Measurements from ENCODE around the gene CFAP251.
A peak's percentile ranks its signal among the peaks of the same experiment; 100 is the strongest.

Gene CFAP251

DNA sequence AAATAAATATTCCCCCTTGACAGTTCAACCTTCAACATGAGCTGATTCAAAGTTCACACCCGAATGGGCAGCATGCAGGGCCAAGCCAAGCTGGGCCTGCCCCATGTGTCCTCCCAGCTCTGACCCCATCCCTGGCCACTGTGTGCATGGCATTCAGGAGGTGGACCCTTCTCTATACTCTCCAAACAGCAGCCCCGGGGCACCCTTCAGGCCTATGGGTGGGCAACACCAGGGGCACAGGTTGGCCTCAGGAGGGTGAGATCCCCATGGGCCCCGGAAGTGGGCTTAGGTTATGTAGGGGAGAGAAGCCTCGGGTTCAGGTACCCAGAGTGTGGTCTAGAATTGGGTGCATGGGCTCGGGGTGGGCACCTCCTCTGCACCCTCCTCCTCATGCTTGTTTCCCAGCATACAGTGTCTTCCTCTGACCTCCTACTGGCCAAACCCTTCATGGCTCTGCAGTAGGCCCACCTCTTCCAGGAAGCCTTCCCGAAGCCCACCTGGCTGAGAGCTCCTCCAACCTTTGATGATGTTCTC lies 71.8 kb downstream of the CFAP251 start:
- peaks cover 12% of the 10 kb centered on the region for H3K4me1 ChIP-seq (ENCODE audit: control insufficient read depth, insufficient read depth, low read length, unreplicated experiment)
- no peaks in the 10 kb centered on the region for H3K36me3 ChIP-seq (ENCODE audit: insufficient read depth, low read length)
- no peak overlapping the region for H3K27ac ChIP-seq (ENCODE audit: low read depth, low read length)
- no peak overlapping the region for H3K4me3 ChIP-seq (ENCODE audit: low read depth, low read length)
- H2AFZ ChIP-seq (ENCODE audit: low read length, unreplicated experiment): no peak overlapping the region
- H3K27me3 ChIP-seq (ENCODE audit: insufficient read depth, low read length): no peaks in the 10 kb centered on the region
- no peaks in the 10 kb centered on the region for H3K79me2 ChIP-seq (ENCODE audit: control insufficient read depth, insufficient read depth, low read length, unreplicated experiment)

DNA sequence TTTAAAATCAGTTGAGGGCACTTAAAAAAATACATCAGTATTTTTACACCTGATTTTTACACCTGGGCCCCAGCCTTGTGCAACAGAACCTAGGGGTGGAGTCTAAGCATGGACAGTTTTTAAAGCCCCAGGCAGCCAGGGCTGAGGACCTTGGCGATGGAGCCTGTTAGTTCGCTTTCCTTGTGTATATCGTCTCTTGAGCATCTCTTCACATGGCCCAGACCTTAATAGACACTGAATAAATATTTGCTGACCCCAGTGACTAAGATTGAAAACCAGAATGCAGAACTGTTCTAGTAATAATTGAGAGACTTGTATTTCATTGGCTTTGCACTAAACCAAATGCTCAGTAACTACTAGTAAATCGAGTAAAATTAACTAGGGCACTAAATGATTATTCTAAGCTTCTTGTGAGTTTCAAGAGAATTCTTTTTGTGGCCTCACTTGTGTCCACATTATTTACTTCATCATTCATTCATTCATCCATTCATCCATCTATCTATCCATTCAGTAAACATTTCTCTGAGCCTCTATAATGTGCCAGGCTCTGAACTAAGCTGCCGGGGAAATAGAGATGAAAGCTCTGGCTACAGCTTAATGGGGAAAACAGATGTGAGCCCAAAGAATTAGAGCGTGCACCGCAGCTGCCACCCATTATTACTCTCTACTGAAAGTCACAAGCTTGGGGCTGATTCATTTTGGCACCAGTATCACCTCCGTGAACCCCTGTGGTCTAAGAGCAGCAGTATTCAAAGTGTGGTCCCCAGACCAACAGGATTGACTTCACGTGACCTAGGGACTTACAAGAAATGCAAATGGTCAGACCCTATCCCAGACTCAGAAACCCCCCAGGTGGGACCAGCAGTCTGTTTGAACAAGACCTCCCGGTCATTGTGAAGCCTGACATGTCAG lies 72.6 kb downstream of the CFAP251 start:
- no peak overlapping the region for H3K4me3 ChIP-seq (ENCODE audit: low read depth, low read length)
- no peak overlapping the region; the same call in 1 of the 2 replicates for H3K27ac ChIP-seq (ENCODE audit: low read depth, low read length)
- H3K79me2 ChIP-seq (ENCODE audit: control insufficient read depth, insufficient read depth, low read length, unreplicated experiment): no peaks in the 10 kb centered on the region
- peaks cover 12% of the 10 kb centered on the region for H3K4me1 ChIP-seq (ENCODE audit: control insufficient read depth, insufficient read depth, low read length, unreplicated experiment)
- H3K27me3 ChIP-seq (ENCODE audit: insufficient read depth, low read length): no peaks in the 10 kb centered on the region
- H2AFZ ChIP-seq (ENCODE audit: low read length, unreplicated experiment): no peak overlapping the region
- no peaks in the 10 kb centered on the region for H3K36me3 ChIP-seq (ENCODE audit: insufficient read depth, low read length)

DNA sequence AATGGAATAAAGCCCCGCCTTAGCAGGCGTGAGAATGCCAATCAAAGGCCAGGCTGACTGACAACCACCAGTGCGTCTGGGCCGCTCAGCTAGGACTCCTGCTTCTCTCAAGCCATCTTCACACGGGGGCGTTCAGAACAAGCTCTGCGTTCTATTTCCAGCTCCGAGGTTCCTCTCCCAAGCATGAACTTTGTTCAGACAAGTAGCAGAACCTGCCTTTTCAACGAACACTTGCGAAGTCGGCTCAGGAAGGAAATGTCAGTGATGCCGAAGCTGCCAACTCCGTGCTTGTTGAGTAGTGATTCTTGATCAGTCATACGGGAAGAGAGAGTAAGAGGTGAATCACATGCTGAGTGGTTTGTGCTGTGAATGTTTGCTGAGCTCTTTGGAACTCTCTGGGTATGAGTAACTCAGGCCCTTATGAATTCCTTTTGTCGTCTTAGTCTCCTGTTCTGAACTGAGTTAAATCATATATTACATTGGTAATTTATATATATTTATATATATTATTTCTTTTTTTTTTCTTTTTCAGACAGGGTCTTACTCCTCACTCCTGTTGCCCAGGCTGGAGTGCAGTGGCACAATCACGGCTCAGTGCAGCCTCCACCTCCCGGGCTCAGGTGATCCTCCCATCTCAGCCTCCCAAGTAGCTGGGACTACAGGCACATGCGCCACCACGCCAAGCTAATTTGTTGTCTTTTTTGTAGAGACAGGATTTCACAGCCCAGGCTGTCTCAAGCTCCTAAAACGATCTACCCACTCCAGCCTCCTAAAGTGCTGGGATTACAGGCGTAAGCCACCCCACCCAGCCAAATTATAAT lies 73.9 kb downstream of the CFAP251 start:
- Histone ChIP-seq H2AFZ (ENCODE audit: low read length, unreplicated experiment) (peak overlapping the region; percentile 91), H3K79me2 (ENCODE audit: control insufficient read depth, insufficient read depth, low read length, unreplicated experiment) (no peaks in the 10 kb centered on the region), H3K4me3 (ENCODE audit: low read depth, low read length) (no peak overlapping the region), H3K27me3 (ENCODE audit: insufficient read depth, low read length) (no peaks in the 10 kb centered on the region), H3K4me1 (ENCODE audit: control insufficient read depth, insufficient read depth, low read length, unreplicated experiment) (peaks cover 12% of the 10 kb centered on the region), H3K27ac (ENCODE audit: low read depth, low read length) (peak overlapping the region; percentile 81), H3K36me3 (ENCODE audit: insufficient read depth, low read length) (no peaks in the 10 kb centered on the region)

DNA sequence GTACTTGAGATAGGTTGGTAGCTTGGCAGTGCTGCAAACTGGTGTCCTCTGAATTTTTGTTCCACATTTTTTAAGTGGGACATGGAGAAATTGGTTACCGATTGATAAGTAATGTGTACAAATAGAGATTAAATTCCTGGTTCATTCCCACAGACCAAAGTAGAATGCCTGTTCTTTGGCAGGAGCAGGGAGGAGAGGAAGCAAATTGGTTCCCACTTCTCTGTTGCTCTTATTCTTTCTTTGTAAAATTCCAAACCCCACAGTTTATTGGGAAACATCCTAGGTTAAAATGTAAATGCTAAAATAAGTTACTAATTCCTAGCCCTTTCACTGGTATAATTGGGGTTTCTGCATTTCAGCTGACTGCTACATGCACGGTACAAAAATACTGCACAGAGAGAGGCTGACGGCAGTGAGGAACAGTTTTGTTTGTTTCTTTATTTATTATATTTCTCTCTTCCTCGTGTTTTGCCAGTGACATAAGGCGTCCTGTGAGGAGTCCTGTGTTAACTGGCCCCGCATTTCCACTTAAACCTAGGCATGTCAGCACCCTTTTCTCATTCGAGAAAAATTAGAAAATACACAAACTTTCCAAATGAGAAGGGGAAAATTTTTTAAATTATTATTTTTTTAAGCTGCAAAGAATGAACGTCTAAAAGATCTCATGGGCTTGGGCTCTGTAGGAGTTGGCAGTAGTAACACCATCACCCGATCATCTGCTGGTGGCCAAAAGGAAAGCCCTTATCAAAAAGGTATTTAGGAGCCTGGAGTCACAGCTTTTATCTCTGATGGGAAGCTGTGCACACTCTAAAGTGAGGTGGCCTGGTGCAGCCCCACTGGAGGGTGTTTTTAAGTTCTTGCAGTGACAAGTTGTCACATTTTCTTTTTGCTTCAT lies 77.9 kb downstream of the CFAP251 start:
- H3K36me3 ChIP-seq (ENCODE audit: insufficient read depth, low read length): no peaks in the 10 kb centered on the region
- H3K27me3 ChIP-seq (ENCODE audit: insufficient read depth, low read length): no peaks in the 10 kb centered on the region
- H3K4me3 ChIP-seq (ENCODE audit: low read depth, low read length): no peak overlapping the region
- no peak overlapping the region for H3K27ac ChIP-seq (ENCODE audit: low read depth, low read length)
- no peaks in the 10 kb centered on the region for H3K79me2 ChIP-seq (ENCODE audit: control insufficient read depth, insufficient read depth, low read length, unreplicated experiment)
- H2AFZ ChIP-seq (ENCODE audit: low read length, unreplicated experiment): no peak overlapping the region
- peaks cover 8% of the 10 kb centered on the region for H3K4me1 ChIP-seq (ENCODE audit: control insufficient read depth, insufficient read depth, low read length, unreplicated experiment)

DNA sequence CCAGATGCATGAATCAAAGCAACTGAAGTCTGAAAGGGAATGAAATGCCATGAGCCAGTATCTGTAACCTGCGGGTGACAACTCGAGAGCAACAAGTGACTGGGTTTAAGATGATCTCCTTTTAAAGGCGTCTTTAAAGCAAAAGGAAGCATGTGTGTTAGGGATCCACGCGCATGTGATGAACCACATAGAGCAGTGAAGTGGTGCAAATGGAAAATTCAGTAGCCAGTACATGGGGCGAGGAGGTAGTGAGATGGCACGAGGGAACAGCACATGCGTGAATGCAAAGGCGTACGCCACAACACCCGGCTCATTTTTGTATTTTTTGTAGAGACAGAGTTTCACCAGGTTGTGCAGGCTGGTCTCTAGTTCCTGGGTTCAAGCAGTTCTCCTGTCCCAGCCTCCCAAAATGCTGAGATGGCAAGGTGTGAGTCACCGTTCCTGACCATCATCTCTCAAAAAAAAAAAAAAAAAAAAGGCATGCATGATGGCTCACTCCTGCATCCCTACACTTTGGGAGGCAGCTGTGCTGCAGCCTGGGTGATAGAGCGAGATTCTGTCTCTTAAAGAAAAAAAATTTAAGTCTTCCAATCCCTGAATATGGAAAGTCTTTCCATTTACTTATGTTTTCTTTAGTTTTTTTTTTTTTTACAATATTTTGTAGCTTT lies 78.7 kb downstream of the CFAP251 start:
- H3K27me3 ChIP-seq (ENCODE audit: insufficient read depth, low read length): no peaks in the 10 kb centered on the region
- H3K4me3 ChIP-seq (ENCODE audit: low read depth, low read length): no peak overlapping the region
- no peak overlapping the region for H3K27ac ChIP-seq (ENCODE audit: low read depth, low read length)
- no peaks in the 10 kb centered on the region for H3K36me3 ChIP-seq (ENCODE audit: insufficient read depth, low read length)
- H3K79me2 ChIP-seq (ENCODE audit: control insufficient read depth, insufficient read depth, low read length, unreplicated experiment): no peaks in the 10 kb centered on the region
- H2AFZ ChIP-seq (ENCODE audit: low read length, unreplicated experiment): no peak overlapping the region
- peaks cover under 1% of the 10 kb centered on the region for H3K4me1 ChIP-seq (ENCODE audit: control insufficient read depth, insufficient read depth, low read length, unreplicated experiment)

DNA sequence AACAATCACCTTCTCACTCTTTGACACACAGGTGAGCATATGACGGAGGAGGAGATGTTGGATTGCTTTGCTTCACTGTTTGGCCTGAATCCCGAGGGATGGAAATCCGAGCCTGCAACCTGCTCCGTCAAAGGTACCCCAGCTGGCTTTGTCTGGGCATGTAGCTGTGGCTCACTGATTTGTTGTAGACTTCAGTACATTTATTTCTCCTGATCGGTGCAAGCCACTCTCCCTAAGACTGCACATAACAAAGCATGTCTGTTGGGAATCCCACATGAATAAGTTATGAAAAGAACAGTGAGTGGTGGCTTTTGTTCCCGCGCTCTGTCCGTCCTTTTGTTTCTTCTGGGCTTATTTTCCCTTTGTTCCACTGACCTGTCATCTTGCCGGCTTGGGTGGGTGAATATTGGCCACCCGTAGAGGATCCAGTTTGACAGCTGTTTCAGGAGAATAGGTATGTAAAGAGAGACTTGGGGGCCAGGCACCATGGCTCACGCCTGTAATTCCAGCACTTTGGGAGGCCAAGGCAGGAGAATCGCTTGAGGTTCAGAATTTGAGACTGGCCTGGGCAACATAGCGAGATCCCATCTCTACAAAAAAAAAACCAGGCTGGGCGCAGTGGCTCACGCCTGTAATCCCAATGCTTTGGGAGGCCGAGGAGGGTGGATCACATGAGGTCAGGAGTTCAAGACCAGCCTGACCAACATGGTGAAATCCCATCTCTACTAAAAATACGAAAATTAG lies 83.2 kb downstream of the CFAP251 start:
- no peak overlapping the region for H3K4me3 ChIP-seq (ENCODE audit: low read depth, low read length)
- H3K4me1 ChIP-seq (ENCODE audit: control insufficient read depth, insufficient read depth, low read length, unreplicated experiment): no peaks in the 10 kb centered on the region
- H3K79me2 ChIP-seq (ENCODE audit: control insufficient read depth, insufficient read depth, low read length, unreplicated experiment): no peaks in the 10 kb centered on the region
- no peak overlapping the region for H3K27ac ChIP-seq (ENCODE audit: low read depth, low read length)
- H3K27me3 ChIP-seq (ENCODE audit: insufficient read depth, low read length): no peaks in the 10 kb centered on the region
- H2AFZ ChIP-seq (ENCODE audit: low read length, unreplicated experiment): no peak overlapping the region
- no peaks in the 10 kb centered on the region for H3K36me3 ChIP-seq (ENCODE audit: insufficient read depth, low read length)

DNA sequence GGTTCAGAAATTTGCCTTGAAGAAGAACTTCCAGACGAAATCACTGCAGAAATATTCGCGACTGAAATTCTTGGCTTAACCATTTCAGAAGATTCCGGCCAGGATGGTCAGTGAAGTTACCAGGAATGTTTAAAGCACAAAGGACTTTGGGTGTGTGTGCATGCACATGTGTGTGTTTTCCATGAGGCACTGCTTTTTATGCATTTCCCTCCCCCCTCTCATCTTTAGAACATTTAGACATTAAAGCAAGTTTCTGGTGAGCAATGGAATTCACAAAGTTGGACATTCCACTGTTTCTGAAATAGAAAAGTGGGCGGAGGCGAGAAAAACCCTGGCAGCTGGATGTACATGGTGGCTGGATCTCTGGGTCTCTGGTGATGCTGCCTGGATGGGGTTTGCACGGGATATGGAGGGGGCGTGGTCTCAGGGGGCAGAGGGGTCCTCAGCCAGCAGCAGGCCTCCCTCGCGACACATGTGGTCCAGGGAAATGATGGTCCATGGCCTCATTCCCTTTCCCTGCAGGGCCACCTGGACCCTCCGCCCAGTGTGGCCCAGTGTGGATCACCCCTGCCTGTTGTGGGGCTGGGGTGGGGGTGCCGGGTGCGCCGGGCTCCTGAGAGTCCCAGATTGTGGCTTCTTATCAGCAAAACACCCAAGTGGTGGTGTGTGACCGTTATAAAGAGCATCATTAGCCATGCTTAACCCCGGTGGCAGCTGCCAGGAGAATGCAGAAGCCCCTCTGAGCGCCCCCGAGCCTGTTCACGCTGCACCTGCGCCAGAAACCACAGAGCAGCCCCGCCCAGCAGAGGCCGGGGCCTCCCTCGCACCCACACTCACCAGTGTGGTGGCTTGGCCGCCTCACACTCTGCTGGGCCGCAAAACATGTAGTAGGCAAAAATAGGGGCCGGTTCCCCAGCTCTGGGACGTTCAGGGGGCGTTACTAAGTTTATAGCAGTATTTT lies 85.5 kb downstream of the CFAP251 start:
- no peaks in the 10 kb centered on the region for H3K79me2 ChIP-seq (ENCODE audit: control insufficient read depth, insufficient read depth, low read length, unreplicated experiment)
- no peaks in the 10 kb centered on the region for H3K4me1 ChIP-seq (ENCODE audit: control insufficient read depth, insufficient read depth, low read length, unreplicated experiment)
- H3K27ac ChIP-seq (ENCODE audit: low read depth, low read length): no peak overlapping the region

DNA sequence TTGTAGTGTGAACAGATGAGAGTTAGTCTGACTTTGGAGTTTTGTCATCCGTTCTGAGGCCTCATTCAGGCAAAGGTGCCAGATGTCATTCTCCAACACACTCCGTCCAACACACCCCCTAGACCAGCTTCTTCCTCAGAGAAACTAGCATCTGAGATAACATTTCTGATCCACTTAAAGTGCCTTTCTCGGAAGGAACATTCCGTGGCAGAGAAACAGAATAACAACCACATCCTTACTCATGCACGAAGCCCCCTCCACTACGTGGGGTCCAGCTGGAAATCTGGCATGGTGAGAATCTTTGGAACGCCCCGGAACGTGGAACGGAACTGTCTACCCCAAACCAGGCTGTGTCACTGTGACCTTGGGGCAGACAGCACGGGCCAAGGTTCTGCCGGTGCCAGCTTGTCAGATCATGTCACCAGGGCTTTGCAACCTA lies 86.3 kb downstream of the CFAP251 start:
- H3K27me3 ChIP-seq (ENCODE audit: insufficient read depth, low read length): no peaks in the 10 kb centered on the region
- H2AFZ ChIP-seq (ENCODE audit: low read length, unreplicated experiment): no peak overlapping the region
- H3K36me3 ChIP-seq (ENCODE audit: insufficient read depth, low read length): no peaks in the 10 kb centered on the region
- no peak overlapping the region for H3K27ac ChIP-seq (ENCODE audit: low read depth, low read length)
- H3K4me1 ChIP-seq (ENCODE audit: control insufficient read depth, insufficient read depth, low read length, unreplicated experiment): no peaks in the 10 kb centered on the region
- H3K4me3 ChIP-seq (ENCODE audit: low read depth, low read length): no peak overlapping the region
- H3K79me2 ChIP-seq (ENCODE audit: control insufficient read depth, insufficient read depth, low read length, unreplicated experiment): no peaks in the 10 kb centered on the region

More for the DNA sequence above, 85.5 kb downstream of the CFAP251 start:
- H3K27me3 ChIP-seq (ENCODE audit: insufficient read depth, low read length): no peaks in the 10 kb centered on the region
- no peak overlapping the region for H3K4me3 ChIP-seq (ENCODE audit: low read depth, low read length)
- H2AFZ ChIP-seq (ENCODE audit: low read length, unreplicated experiment): no peak overlapping the region
- H3K36me3 ChIP-seq (ENCODE audit: insufficient read depth, low read length): no peaks in the 10 kb centered on the region

Measured in ACC112 (cell line).